ENCODE measurements around the gene NFATC3.

The NFATC3 gene

GRCh38 chr16:68238029-68238345 is 152.8 kb downstream of the NFATC3 start:
- H3K4me3 ChIP-seq (ENCODE audit: low read depth, low read length), result peak overlapping the region; percentile 63
- DNase-seq, result no peak
- H3K9me3 ChIP-seq, result no peaks in the 10 kb centered on the region
- no peak for TF ChIP-seq CTCF (IDR thresholded peaks at IDR 0.05; ENCODE audit: low read depth, low read length)
- H3K27me3 ChIP-seq, result no peaks in the 10 kb centered on the region
- H3K4me1 ChIP-seq, result no peaks in the 10 kb centered on the region
- H3K36me3 ChIP-seq, result no peaks in the 10 kb centered on the region

- no peak for DNase-seq
- Histone ChIP-seq H3K4me3 (ENCODE audit: low read depth, low read length) (no peak overlapping the region), H3K4me1 (no peaks in the 10 kb centered on the region), H3K36me3 (no peaks in the 10 kb centered on the region), H3K9me3 (no peaks in the 10 kb centered on the region), H3K27me3 (no peaks in the 10 kb centered on the region)
- no peak for TF ChIP-seq CTCF (IDR thresholded peaks at IDR 0.05; ENCODE audit: low read depth, low read length)
Measured at GRCh38 chr16:68242085-68242484, 156.9 kb downstream of the NFATC3 start.

- Histone ChIP-seq H3K36me3 (no peaks in the 10 kb centered on the region), H3K4me1 (no peaks in the 10 kb centered on the region), H3K4me3 (ENCODE audit: low read depth, low read length) (no peak overlapping the region), H3K9me3 (no peaks in the 10 kb centered on the region), H3K27me3 (no peaks in the 10 kb centered on the region)
- no peak for DNase-seq
- no peak for TF ChIP-seq CTCF (IDR thresholded peaks at IDR 0.05; ENCODE audit: low read depth, low read length)
Measured at GRCh38 chr16:68242926-68243858, 158.0 kb downstream of the NFATC3 start.

GRCh38 chr16:68244481-68244902 is 159.3 kb downstream of the NFATC3 start:
- DNase-seq, result no peak
- Histone ChIP-seq H3K27me3 (no peaks in the 10 kb centered on the region), H3K4me3 (ENCODE audit: low read depth, low read length) (peak overlapping the region; percentile 94), H3K4me1 (no peaks in the 10 kb centered on the region), H3K36me3 (peaks cover 4% of the 10 kb centered on the region; the same call in 1 of the 2 replicates), H3K9me3 (no peaks in the 10 kb centered on the region)
- TF ChIP-seq CTCF (IDR thresholded peaks at IDR 0.05; ENCODE audit: low read depth, low read length), result no peak

GRCh38 chr16:68244903-68245853 is 160.0 kb downstream of the NFATC3 start, which contains the start of gene PLA2G15:
TSS of gene PLA2G15 (plus strand) at chr16:68245373. CDS start at chr16:68245427, 54 bp downstream.
- no peak for TF ChIP-seq CTCF (IDR thresholded peaks at IDR 0.05; ENCODE audit: low read depth, low read length)
- H3K9me3 ChIP-seq, result no peaks in the 10 kb centered on the region
- peak; percentile 97 for DNase-seq
- H3K4me3 ChIP-seq (ENCODE audit: low read depth, low read length), result peak within 1 kb of the TSS; percentile 94
- no peaks in the 10 kb centered on the region for H3K4me1 ChIP-seq
- H3K36me3 ChIP-seq, result peaks cover 4% of the 10 kb centered on the region; the same call in 1 of the 2 replicates
- no peaks in the 10 kb centered on the region for H3K27me3 ChIP-seq
